Hepatocyte (in vitro differentiated cells): ENCODE results near the gene FILIP1. TPM values are rescaled to one million over a fixed set of nuclear protein-coding genes. Genes with fewer than 3 reads are reported as not detected.

Experiments
- DNase-seq: peaks from one replicate; pipeline ENCODE4 v3.0.0-alpha.2; 2016; ENCODE audit warnings: low spot score
- H2AFZ ChIP-seq: fragments of 200-600 bp; sonication (generic); 2 replicates; pipeline ENCODE4 v1.6.0; 2016; ENCODE audit warnings: antibody characterized with exemption, mild to moderate bottlenecking
- H3K27ac ChIP-seq: fragments of 200-600 bp; sonication (generic); 2 replicates; pipeline ENCODE4 v1.5.1; 2016; ENCODE audit warnings: mild to moderate bottlenecking
- H3K27me3 ChIP-seq: fragments of 200-600 bp; sonication (generic); 2 replicates; pipeline ENCODE4 v1.6.1; 2016
- H3K36me3 ChIP-seq: fragments of 200-600 bp; sonication (generic); replicated peaks from 2 replicates; pipeline ENCODE4 v1.5.1; 2016; ENCODE audit warnings: low read depth; ENCODE audit not compliant: insufficient read depth
- H3K4me1 ChIP-seq: fragments of 200-600 bp; sonication (generic); 2 replicates; pipeline ENCODE4 v1.5.1; 2016; ENCODE audit warnings: mild to moderate bottlenecking, moderate library complexity; ENCODE audit not compliant: insufficient read depth
- H3K4me2 ChIP-seq: fragments of 200-600 bp; sonication (generic); 2 replicates; pipeline ENCODE4 v1.6.0; 2016
- H3K4me3 ChIP-seq: fragments of 200-600 bp; sonication (generic); 2 replicates; pipeline ENCODE4 v1.5.1; 2016; ENCODE audit warnings: mild to moderate bottlenecking
- H3K79me2 ChIP-seq: fragments of 200-600 bp; sonication (generic); 2 replicates; pipeline ENCODE4 v1.6.0; 2017; ENCODE audit warnings: mild to moderate bottlenecking
- H3K9me2 ChIP-seq: fragments of 200-600 bp; sonication (generic); replicated peaks from 2 replicates; pipeline ENCODE4 v1.6.0; 2017; ENCODE audit warnings: mild to moderate bottlenecking; ENCODE audit not compliant: insufficient read depth
- H3K9me3 ChIP-seq: fragments of 200-600 bp; sonication (generic); 2 replicates; pipeline ENCODE4 v1.5.1; 2016; ENCODE audit warnings: low read depth, mild to moderate bottlenecking
- H4K20me1 ChIP-seq: fragments of 200-600 bp; sonication (generic); 2 replicates; pipeline ENCODE4 v1.6.0; 2016; ENCODE audit warnings: mild to moderate bottlenecking; ENCODE audit not compliant: insufficient read depth, poor library complexity, severe bottlenecking
- EZH2 ChIP-seq: fragments of 200-600 bp; sonication (generic); IDR thresholded peaks from 2 replicates; pipeline ENCODE4 v1.6.1; 2016; ENCODE audit warnings: antibody characterized with exemption, mild to moderate bottlenecking, borderline replicate concordance
- EZH2phosphoT487 ChIP-seq: fragments of 200-600 bp; sonication (generic); IDR thresholded peaks from one replicate; pipeline ENCODE4 v1.6.1; 2018; ENCODE audit warnings: antibody characterized with exemption, mild to moderate bottlenecking, low read depth, moderate library complexity; ENCODE audit not compliant: unreplicated experiment, severe bottlenecking
- WGBS: methylation state at CpG from one replicate; pipeline ENCODE4 v1.1.6; 2016; ENCODE audit warnings: low lambda C conversion rate; ENCODE audit errors: missing lambda C conversion rate; 5-methylcytosine and 5-hydroxymethylcytosine counted together
- polyA plus RNA-seq: library from polyadenylated mRNA; unstranded; fragments of >200 nt; fragmentation: Nextera tagmentation; extraction: Ambion mirVana; gene quantifications from 2 replicates; pipeline ENCODE4 v1.2.1, GENCODE V29; 2016
- total RNA-seq: library from RNA; depleted of rRNA; stranded (reverse); fragments of >200 nt; gene quantifications from 2 replicates; pipeline ENCODE4 v1.2.3, GENCODE V29; 2014
- TF ChIP-seq, protein P1 (sequence below): fragments of 200-600 bp; sonication (generic); IDR thresholded peaks from 2 replicates; pipeline ENCODE4 v1.5.1; 2016; ENCODE audit warnings: antibody characterized with exemption, mild to moderate bottlenecking; ENCODE audit not compliant: poor library complexity

Gene FILIP1
- total and polyA plus RNA-seq, 2 experiments from 2014 or later = 4.1 to 6.0 TPM

DNA sequence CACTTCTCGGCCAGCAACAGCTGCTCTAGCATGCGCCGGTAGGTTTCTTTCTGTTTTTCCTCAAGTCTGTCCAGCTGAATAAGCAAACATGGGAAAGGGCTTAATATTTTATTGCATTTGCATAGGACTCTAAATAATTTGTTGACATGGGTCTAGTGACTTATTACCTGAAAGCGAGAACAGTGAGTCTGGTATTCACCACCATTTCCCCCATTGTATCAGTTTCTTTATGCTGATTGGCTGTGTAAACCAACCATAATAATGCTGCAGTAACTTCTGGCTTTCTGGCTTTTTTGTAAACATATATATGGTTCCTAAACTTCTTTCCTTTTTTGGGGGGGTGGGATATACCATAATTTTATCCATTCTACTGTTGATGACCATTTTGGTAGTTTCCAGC, 140.0 kb downstream of the FILIP1 start:
- WGBS = 93% methylated on average over 4 of the region's 4 CpGs
- no peak overlapping the region for H3K27ac ChIP-seq
- TF ChIP-seq, protein P1, sequence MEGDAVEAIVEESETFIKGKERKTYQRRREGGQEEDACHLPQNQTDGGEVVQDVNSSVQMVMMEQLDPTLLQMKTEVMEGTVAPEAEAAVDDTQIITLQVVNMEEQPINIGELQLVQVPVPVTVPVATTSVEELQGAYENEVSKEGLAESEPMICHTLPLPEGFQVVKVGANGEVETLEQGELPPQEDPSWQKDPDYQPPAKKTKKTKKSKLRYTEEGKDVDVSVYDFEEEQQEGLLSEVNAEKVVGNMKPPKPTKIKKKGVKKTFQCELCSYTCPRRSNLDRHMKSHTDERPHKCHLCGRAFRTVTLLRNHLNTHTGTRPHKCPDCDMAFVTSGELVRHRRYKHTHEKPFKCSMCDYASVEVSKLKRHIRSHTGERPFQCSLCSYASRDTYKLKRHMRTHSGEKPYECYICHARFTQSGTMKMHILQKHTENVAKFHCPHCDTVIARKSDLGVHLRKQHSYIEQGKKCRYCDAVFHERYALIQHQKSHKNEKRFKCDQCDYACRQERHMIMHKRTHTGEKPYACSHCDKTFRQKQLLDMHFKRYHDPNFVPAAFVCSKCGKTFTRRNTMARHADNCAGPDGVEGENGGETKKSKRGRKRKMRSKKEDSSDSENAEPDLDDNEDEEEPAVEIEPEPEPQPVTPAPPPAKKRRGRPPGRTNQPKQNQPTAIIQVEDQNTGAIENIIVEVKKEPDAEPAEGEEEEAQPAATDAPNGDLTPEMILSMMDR = no peak
- TF ChIP-seq EZH2phosphoT487 (no peak), EZH2 (no peak)

DNA sequence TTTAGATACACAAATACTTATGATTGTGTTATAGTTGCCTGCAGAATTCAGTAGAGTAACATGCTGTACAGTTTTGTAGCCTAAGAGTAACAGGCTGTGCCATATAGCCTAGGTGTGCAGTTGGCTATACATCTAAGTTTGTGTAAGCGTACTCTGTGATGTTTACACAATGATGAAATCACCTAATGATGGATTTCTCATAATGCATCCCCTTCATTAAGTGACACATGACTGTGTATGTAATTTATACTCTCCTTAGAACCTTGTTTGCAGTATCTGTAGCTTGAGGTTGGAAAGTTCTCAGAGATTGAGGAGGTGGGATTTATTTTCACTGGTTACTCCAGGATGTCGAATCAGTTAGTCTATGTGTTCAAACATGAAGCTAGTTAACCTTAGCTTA, 142.0 kb downstream of the FILIP1 start:
- Histone ChIP-seq H3K4me3 (no peak overlapping the region), H4K20me1 (no peaks in the 10 kb centered on the region), H3K4me1 (peaks cover 26% of the 10 kb centered on the region), H3K36me3 (no peaks in the 10 kb centered on the region), H3K79me2 (no peaks in the 10 kb centered on the region), H3K27ac (no peak overlapping the region), H3K27me3 (no peaks in the 10 kb centered on the region), H2AFZ (no peak overlapping the region), H3K4me2 (no peak overlapping the region), H3K9me2 (no peaks in the 10 kb centered on the region), H3K9me3 (no peaks in the 10 kb centered on the region)
- DNase-seq = no peak
- WGBS = 72% methylated on average over 2 of the region's 2 CpGs
- TF ChIP-seq EZH2 (no peak), EZH2phosphoT487 (no peak)
- TF ChIP-seq, protein P1 = no peak

More for the DNA sequence above, 140.0 kb downstream of the FILIP1 start:
- Histone ChIP-seq H3K4me2 (no peak overlapping the region), H3K79me2 (no peaks in the 10 kb centered on the region), H3K4me1 (peaks cover 14% of the 10 kb centered on the region), H3K9me2 (no peaks in the 10 kb centered on the region), H3K27me3 (no peaks in the 10 kb centered on the region), H3K36me3 (no peaks in the 10 kb centered on the region), H4K20me1 (no peaks in the 10 kb centered on the region), H3K9me3 (no peaks in the 10 kb centered on the region), H2AFZ (no peak overlapping the region), H3K4me3 (no peak overlapping the region)
- no peak for DNase-seq

DNA sequence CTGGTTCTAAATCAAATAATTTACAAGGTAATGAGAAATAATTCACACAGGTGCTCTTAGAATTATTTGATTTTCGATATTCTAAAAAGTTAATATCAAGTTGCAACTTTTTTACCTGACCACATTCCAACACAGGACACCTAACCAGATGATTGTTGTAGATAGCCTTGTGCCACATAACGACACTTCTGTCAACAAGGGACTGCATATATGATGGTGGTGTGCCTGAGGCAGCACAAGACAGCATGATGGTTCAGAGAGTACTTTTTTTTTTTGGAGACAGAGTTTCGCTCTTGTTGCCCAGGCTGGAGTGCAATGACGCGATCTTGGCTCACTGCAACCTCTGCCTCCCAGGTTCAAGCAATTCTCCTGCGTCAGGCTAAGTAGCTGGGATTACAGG, 142.8 kb downstream of the FILIP1 start:
- no peaks in the 10 kb centered on the region for H3K36me3 ChIP-seq
- H3K27ac ChIP-seq = no peak overlapping the region
- no peaks in the 10 kb centered on the region for H3K79me2 ChIP-seq
- peaks cover 26% of the 10 kb centered on the region for H3K4me1 ChIP-seq
- no peak overlapping the region for H2AFZ ChIP-seq
- no peaks in the 10 kb centered on the region for H3K27me3 ChIP-seq
- no peak for TF ChIP-seq EZH2phosphoT487
- TF ChIP-seq, protein P1 = no peak
- no peak for DNase-seq
- 82% methylated on average over 6 of the region's 6 CpGs for WGBS
- no peak overlapping the region for H3K4me2 ChIP-seq
- no peaks in the 10 kb centered on the region for H3K9me3 ChIP-seq
- H3K9me2 ChIP-seq = no peaks in the 10 kb centered on the region
- H4K20me1 ChIP-seq = no peaks in the 10 kb centered on the region
- H3K4me3 ChIP-seq = no peak overlapping the region

DNA sequence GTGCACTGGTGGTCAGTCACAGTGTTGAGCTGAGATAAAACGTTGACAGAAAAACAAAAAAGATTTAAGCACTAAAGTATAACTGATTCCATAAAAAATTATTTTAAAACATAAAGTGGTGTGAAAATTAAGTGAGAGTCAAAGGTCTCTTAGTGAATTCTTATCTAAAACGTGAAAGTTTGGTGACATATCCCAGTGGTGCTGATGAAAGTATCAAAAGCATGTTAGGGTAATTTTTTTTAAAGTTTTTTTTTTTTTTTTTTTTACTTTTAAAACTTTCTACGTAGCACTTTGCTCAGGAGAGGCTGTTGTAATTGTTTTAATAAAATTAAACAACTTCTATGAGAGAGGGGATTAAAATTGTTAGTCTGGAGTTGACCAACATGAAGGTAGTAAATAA, 143.4 kb downstream of the FILIP1 start:
- Histone ChIP-seq H3K9me3 (no peaks in the 10 kb centered on the region), H3K27me3 (no peaks in the 10 kb centered on the region), H3K4me3 (no peak overlapping the region), H3K36me3 (no peaks in the 10 kb centered on the region), H3K4me2 (peak overlapping the region; percentile 87), H3K79me2 (no peaks in the 10 kb centered on the region), H3K27ac (no peak overlapping the region), H3K4me1 (peaks cover 26% of the 10 kb centered on the region), H2AFZ (peak overlapping the region; percentile 69), H4K20me1 (no peaks in the 10 kb centered on the region), H3K9me2 (no peaks in the 10 kb centered on the region)
- 34% methylated on average over 3 of the region's 3 CpGs for WGBS
- no peak for DNase-seq
- TF ChIP-seq EZH2phosphoT487 (no peak), EZH2 (no peak)
- TF ChIP-seq, protein P1 = no peak
